ENCODE results near the gene MRGPRE. TPM values are rescaled to one million over a fixed set of nuclear protein-coding genes. Genes with fewer than 3 reads are reported as not detected.

Gene MRGPRE
- total RNA-seq, 1 experiment from 2014 or later, result not detected

- no peaks in the 10 kb centered on the region for H3K36me3 ChIP-seq (ENCODE audit: low read depth)
- H3K27me3 ChIP-seq (ENCODE audit: insufficient read depth, low read depth), result peaks cover 31% of the 10 kb centered on the region
- no peaks in the 10 kb centered on the region for H3K9me3 ChIP-seq (ENCODE audit: insufficient read depth, low read depth)
- H2AFZ ChIP-seq, result no peak overlapping the region
- TF ChIP-seq EZH2 (IDR thresholded peaks at IDR 0.05; ENCODE audit: low read depth), result no peak
- no peak for TF ChIP-seq CTCF (conservative IDR thresholded peaks at IDR 0.05)
- ChIA-PET POLR2A (ENCODE audit: unreplicated experiment) (no interaction called here), CTCF (no interaction called here)
- H3K79me2 ChIP-seq (ENCODE audit: low read depth), result no peaks in the 10 kb centered on the region
- DNase-seq, result no peak
- H3K4me3 ChIP-seq, result no peak overlapping the region
- no TSS peak for BruUV-seq (replicated peaks)
- H3K4me2 ChIP-seq, result no peak overlapping the region
- intact Hi-C loops (cut with micrococcal nuclease; ENCODE audit: unreplicated experiment), result no loop called here
- no peaks in the 10 kb centered on the region for H4K20me1 ChIP-seq (ENCODE audit: insufficient read depth)
- H3K27ac ChIP-seq, result no peak overlapping the region
- no peaks in the 10 kb centered on the region for H3F3A ChIP-seq (ENCODE audit: insufficient read depth, low read depth)
- H3K9me2 ChIP-seq (ENCODE audit: insufficient read depth), result no peaks in the 10 kb centered on the region
- no peaks in the 10 kb centered on the region for H3K4me1 ChIP-seq (replicated peaks; ENCODE audit: insufficient read depth)
Measured at GRCh38 chr11:3190600-3190999, 41.6 kb downstream of the MRGPRE start.

GRCh38 chr11:3189886-3190583 lies 42.2 kb downstream of the MRGPRE start:
- Histone ChIP-seq H3K4me2 (no peak overlapping the region), H3K27ac (no peak overlapping the region), H4K20me1 (ENCODE audit: insufficient read depth) (no peaks in the 10 kb centered on the region), H3K9me2 (ENCODE audit: insufficient read depth) (no peaks in the 10 kb centered on the region), H3K27me3 (ENCODE audit: insufficient read depth, low read depth) (peaks cover 36% of the 10 kb centered on the region), H3K36me3 (ENCODE audit: low read depth) (no peaks in the 10 kb centered on the region), H3K4me1 (replicated peaks; ENCODE audit: insufficient read depth) (no peaks in the 10 kb centered on the region), H3F3A (ENCODE audit: insufficient read depth, low read depth) (no peaks in the 10 kb centered on the region), H3K9me3 (ENCODE audit: insufficient read depth, low read depth) (no peaks in the 10 kb centered on the region), H3K4me3 (no peak overlapping the region), H2AFZ (no peak overlapping the region), H3K79me2 (ENCODE audit: low read depth) (no peaks in the 10 kb centered on the region)
- TF ChIP-seq CTCF (conservative IDR thresholded peaks at IDR 0.05) (no peak), EZH2 (IDR thresholded peaks at IDR 0.05; ENCODE audit: low read depth) (no peak)
- POLR2A ChIA-PET (ENCODE audit: unreplicated experiment), result no interaction called here
- BruUV-seq (replicated peaks), result no TSS peak
- CTCF ChIA-PET, result no interaction called here
- no peak for DNase-seq
- intact Hi-C loops (cut with micrococcal nuclease; ENCODE audit: unreplicated experiment), result no loop called here

GRCh38 chr11:3189196-3189843 lies 42.9 kb downstream of the MRGPRE start:
- H3K4me1 ChIP-seq (replicated peaks; ENCODE audit: insufficient read depth), result no peaks in the 10 kb centered on the region
- H2AFZ ChIP-seq, result no peak overlapping the region
- no peaks in the 10 kb centered on the region for H3K79me2 ChIP-seq (ENCODE audit: low read depth)
- no peaks in the 10 kb centered on the region for H3F3A ChIP-seq (ENCODE audit: insufficient read depth, low read depth)
- no peaks in the 10 kb centered on the region for H3K9me3 ChIP-seq (ENCODE audit: insufficient read depth, low read depth)
- CTCF ChIA-PET, result no interaction called here
- DNase-seq, result no peak
- H3K9me2 ChIP-seq (ENCODE audit: insufficient read depth), result no peaks in the 10 kb centered on the region
- no TSS peak for BruUV-seq (replicated peaks)
- no peak overlapping the region for H3K4me2 ChIP-seq
- H3K4me3 ChIP-seq, result no peak overlapping the region
- H4K20me1 ChIP-seq (ENCODE audit: insufficient read depth), result no peaks in the 10 kb centered on the region
- peaks cover 36% of the 10 kb centered on the region for H3K27me3 ChIP-seq (ENCODE audit: insufficient read depth, low read depth)
- no peak overlapping the region for H3K27ac ChIP-seq
- intact Hi-C loops (cut with micrococcal nuclease; ENCODE audit: unreplicated experiment), result no loop called here
- POLR2A ChIA-PET (ENCODE audit: unreplicated experiment), result no interaction called here
- TF ChIP-seq EZH2 (IDR thresholded peaks at IDR 0.05; ENCODE audit: low read depth), result no peak
- TF ChIP-seq CTCF (conservative IDR thresholded peaks at IDR 0.05), result no peak
- H3K36me3 ChIP-seq (ENCODE audit: low read depth), result no peaks in the 10 kb centered on the region

Measured in PC-9 (cell line).